ENCODE measurements around the gene ZSWIM1. TPM values are rescaled to one million over a fixed set of nuclear protein-coding genes. Genes with fewer than 3 reads are reported as not detected.

ZSWIM1 gene
- total and polyA plus RNA-seq, 2 experiments from 2014 or later: 6.6 to 7.7 TPM

- Histone ChIP-seq H2AFZ (peak within 1 kb of the TSS; percentile 97), H3K4me2 (ENCODE audit: unreplicated experiment) (peak within 1 kb of the TSS; percentile 96), H3K27me3 (replicated peaks; ENCODE audit: insufficient read depth) (no peaks in the 10 kb centered on the region), H3K27ac (peak within 1 kb of the TSS; percentile 57), H3F3A (ENCODE audit: insufficient read depth) (0 out of 2 replicates have a peak, but pooled peaks cover 2% of the 10 kb centered on the region), H3K36me3 (ENCODE audit: low read depth) (no peaks in the 10 kb centered on the region; the same call in 1 of the 2 replicates), H3K79me2 (ENCODE audit: insufficient read depth) (peaks cover 44% of the 10 kb centered on the region), H4K20me1 (ENCODE audit: insufficient read depth) (no peaks in the 10 kb centered on the region), H3K9me3 (ENCODE audit: low read depth) (no peaks in the 10 kb centered on the region), H3K4me1 (ENCODE audit: insufficient read depth) (peaks cover 18% of the 10 kb centered on the region; the same call in 1 of the 2 replicates), H3K9ac (peak within 1 kb of the TSS; percentile 88), H3K4me3 (peak within 1 kb of the TSS; percentile 99), H3K9me2 (ENCODE audit: insufficient read depth) (no peaks in the 10 kb centered on the region)
- TF ChIP-seq EZH2 (IDR thresholded peaks at IDR 0.05; ENCODE audit: insufficient read depth, poor library complexity, severe bottlenecking): no peak
- TF ChIP-seq EZH2phosphoT487 (IDR thresholded peaks at IDR 0.05; ENCODE audit: insufficient read depth, low read depth): no peak
- WGBS, 2 experiments (ENCODE audit: low coverage in 1 of 2, low lambda C conversion rate in 2 of 2, missing lambda C conversion rate in 2 of 2): 1% methylated on average over 30 to 36 of the region's 36 CpGs
- in situ Hi-C loops (cut with MboI): no loop called here
- DNase-seq: peak; percentile 99
Observed at GRCh38 chr20:45857114-45857881, 23.7 kb upstream of the ZSWIM1 start, which contains the start of the genes ACOT8 and ZSWIM3. ACOT8 (minus strand) TSS chr20:45857392; CDS start chr20:45857315, 77 bp downstream. ZSWIM3 (plus strand) TSS chr20:45857614; CDS start chr20:45857826, 212 bp downstream.

DNA sequence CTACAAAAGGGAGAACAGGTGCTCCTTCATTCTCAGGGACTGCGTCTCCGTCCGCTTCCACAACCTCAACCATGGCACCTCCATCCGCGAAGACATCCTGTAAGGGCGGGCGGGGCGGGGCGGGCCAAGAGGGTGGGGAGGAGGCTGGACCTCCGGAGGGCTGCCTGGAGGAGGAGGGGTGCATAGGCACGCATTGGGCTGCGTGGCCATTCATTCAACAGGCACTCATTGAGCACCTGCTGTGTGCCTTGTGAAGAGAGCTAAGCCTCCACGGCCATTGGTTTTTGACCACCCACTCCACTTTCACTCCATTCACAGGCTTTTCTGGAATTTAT is 23.2 kb upstream of the ZSWIM1 start:
- no peaks in the 10 kb centered on the region for H3K27me3 ChIP-seq (replicated peaks; ENCODE audit: insufficient read depth)
- H3K27ac ChIP-seq: no peak overlapping the region
- in situ Hi-C loops (cut with MboI): no loop called here
- no peaks in the 10 kb centered on the region for H3F3A ChIP-seq (ENCODE audit: insufficient read depth)
- H4K20me1 ChIP-seq (ENCODE audit: insufficient read depth): no peaks in the 10 kb centered on the region
- peaks cover 18% of the 10 kb centered on the region; the same call in 1 of the 2 replicates for H3K4me1 ChIP-seq (ENCODE audit: insufficient read depth)
- H3K36me3 ChIP-seq (ENCODE audit: low read depth): no peaks in the 10 kb centered on the region; the same call in 1 of the 2 replicates
- 13 to 38% methylated on average over 5 to 12 of the region's 13 CpGs for WGBS, 2 experiments (ENCODE audit: low coverage in 1 of 2, low lambda C conversion rate in 2 of 2, missing lambda C conversion rate in 2 of 2)
- DNase-seq: peak; percentile 37
- no peaks in the 10 kb centered on the region for H3K9me3 ChIP-seq (ENCODE audit: low read depth)
- TF ChIP-seq EZH2 (IDR thresholded peaks at IDR 0.05; ENCODE audit: insufficient read depth, poor library complexity, severe bottlenecking) (no peak), EZH2phosphoT487 (IDR thresholded peaks at IDR 0.05; ENCODE audit: insufficient read depth, low read depth) (no peak)
- peak overlapping the region; percentile 96 for H3K4me2 ChIP-seq (ENCODE audit: unreplicated experiment)
- H2AFZ ChIP-seq: peak overlapping the region; percentile 97
- peak overlapping the region; percentile 63 for H3K9ac ChIP-seq
- peak overlapping the region; percentile 99 for H3K4me3 ChIP-seq
- peaks cover 44% of the 10 kb centered on the region for H3K79me2 ChIP-seq (ENCODE audit: insufficient read depth)
- H3K9me2 ChIP-seq (ENCODE audit: insufficient read depth): no peaks in the 10 kb centered on the region

- Histone ChIP-seq H3K9me3 (ENCODE audit: low read depth) (no peaks in the 10 kb centered on the region), H3K4me2 (ENCODE audit: unreplicated experiment) (no peak overlapping the region), H2AFZ (no peak overlapping the region), H3K36me3 (ENCODE audit: low read depth) (no peaks in the 10 kb centered on the region), H3K27ac (no peak overlapping the region), H3K79me2 (ENCODE audit: insufficient read depth) (peaks cover 31% of the 10 kb centered on the region), H3K9me2 (ENCODE audit: insufficient read depth) (no peaks in the 10 kb centered on the region), H3K27me3 (replicated peaks; ENCODE audit: insufficient read depth) (no peaks in the 10 kb centered on the region), H3F3A (ENCODE audit: insufficient read depth) (no peaks in the 10 kb centered on the region), H4K20me1 (ENCODE audit: insufficient read depth) (no peaks in the 10 kb centered on the region), H3K9ac (no peak overlapping the region), H3K4me3 (no peak overlapping the region), H3K4me1 (ENCODE audit: insufficient read depth) (peaks cover 18% of the 10 kb centered on the region; the same call in 1 of the 2 replicates)
- TF ChIP-seq EZH2 (IDR thresholded peaks at IDR 0.05; ENCODE audit: insufficient read depth, poor library complexity, severe bottlenecking): no peak
- TF ChIP-seq EZH2phosphoT487 (IDR thresholded peaks at IDR 0.05; ENCODE audit: insufficient read depth, low read depth): no peak
- in situ Hi-C loops (cut with MboI): no loop called here
- 97 to 100% methylated on average over 5 of the region's 5 CpGs for WGBS, 2 experiments (ENCODE audit: low coverage in 1 of 2, low lambda C conversion rate in 2 of 2, missing lambda C conversion rate in 2 of 2)
- DNase-seq: no peak
Observed at GRCh38 chr20:45859916-45860315, 21.1 kb upstream of the ZSWIM1 start.

DNA sequence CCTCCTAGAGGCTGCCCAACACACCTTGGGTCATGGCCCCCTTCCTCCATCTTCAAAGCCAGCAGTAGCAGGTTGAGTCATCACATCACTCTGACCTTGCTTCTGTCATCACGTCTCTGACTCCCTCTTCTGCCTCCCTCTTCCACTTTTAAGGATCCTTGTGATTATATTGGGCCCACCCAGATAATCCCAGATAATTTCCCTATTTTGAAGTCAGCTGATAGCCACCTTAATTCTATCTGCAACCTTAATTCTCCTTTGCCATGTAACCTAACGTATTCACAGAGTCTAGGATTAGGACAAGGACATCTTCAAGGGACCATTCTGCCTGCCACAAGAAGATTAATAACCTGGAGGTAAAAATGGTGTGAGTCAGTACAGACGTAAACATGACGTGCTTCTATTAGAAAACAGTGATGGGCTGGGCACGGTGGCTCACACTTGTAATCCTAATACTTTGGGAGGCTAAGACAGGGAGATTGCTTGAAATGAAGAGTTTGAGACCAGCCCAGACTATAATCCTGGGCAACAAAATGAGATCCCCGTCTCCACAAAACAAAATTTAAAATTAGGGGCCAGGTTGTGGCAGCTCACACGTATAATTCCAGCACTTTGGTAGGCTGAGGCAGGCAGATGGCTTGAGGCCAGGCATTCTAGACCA is 20.3 kb upstream of the ZSWIM1 start:
- no peak overlapping the region for H3K4me2 ChIP-seq (ENCODE audit: unreplicated experiment)
- H2AFZ ChIP-seq: no peak overlapping the region
- H3F3A ChIP-seq (ENCODE audit: insufficient read depth): no peaks in the 10 kb centered on the region
- H3K27ac ChIP-seq: no peak overlapping the region
- peaks cover 18% of the 10 kb centered on the region; the same call in 1 of the 2 replicates for H3K4me1 ChIP-seq (ENCODE audit: insufficient read depth)
- H3K4me3 ChIP-seq: no peak overlapping the region
- no peaks in the 10 kb centered on the region for H4K20me1 ChIP-seq (ENCODE audit: insufficient read depth)
- DNase-seq: no peak
- no peaks in the 10 kb centered on the region for H3K36me3 ChIP-seq (ENCODE audit: low read depth)
- H3K9ac ChIP-seq: no peak overlapping the region
- no peaks in the 10 kb centered on the region for H3K9me3 ChIP-seq (ENCODE audit: low read depth)
- WGBS, 2 experiments (ENCODE audit: low coverage in 1 of 2, low lambda C conversion rate in 2 of 2, missing lambda C conversion rate in 2 of 2): 63 to 75% methylated on average over 7 of the region's 7 CpGs
- H3K79me2 ChIP-seq (ENCODE audit: insufficient read depth): peaks cover 24% of the 10 kb centered on the region
- in situ Hi-C loops (cut with MboI): no loop called here
- H3K9me2 ChIP-seq (ENCODE audit: insufficient read depth): no peaks in the 10 kb centered on the region
- no peak for TF ChIP-seq EZH2phosphoT487 (IDR thresholded peaks at IDR 0.05; ENCODE audit: insufficient read depth, low read depth)
- TF ChIP-seq EZH2 (IDR thresholded peaks at IDR 0.05; ENCODE audit: insufficient read depth, poor library complexity, severe bottlenecking): no peak
- no peaks in the 10 kb centered on the region for H3K27me3 ChIP-seq (replicated peaks; ENCODE audit: insufficient read depth)

All from GM23248 (cell line).